Metanephros (tissue), 1 donor: ENCODE data around the gene CR1. TPM values are rescaled to one million over a fixed set of nuclear protein-coding genes. Genes with fewer than 3 reads are reported as not detected.

Source experiments
- total RNA-seq: library from RNA; depleted of rRNA; stranded (reverse); fragments of >200 nt; gene quantifications from one replicate; pipeline ENCODE4 v1.2.3, GENCODE V29; 2014

Gene CR1
- total RNA-seq, result 14.7 TPM

DNA sequence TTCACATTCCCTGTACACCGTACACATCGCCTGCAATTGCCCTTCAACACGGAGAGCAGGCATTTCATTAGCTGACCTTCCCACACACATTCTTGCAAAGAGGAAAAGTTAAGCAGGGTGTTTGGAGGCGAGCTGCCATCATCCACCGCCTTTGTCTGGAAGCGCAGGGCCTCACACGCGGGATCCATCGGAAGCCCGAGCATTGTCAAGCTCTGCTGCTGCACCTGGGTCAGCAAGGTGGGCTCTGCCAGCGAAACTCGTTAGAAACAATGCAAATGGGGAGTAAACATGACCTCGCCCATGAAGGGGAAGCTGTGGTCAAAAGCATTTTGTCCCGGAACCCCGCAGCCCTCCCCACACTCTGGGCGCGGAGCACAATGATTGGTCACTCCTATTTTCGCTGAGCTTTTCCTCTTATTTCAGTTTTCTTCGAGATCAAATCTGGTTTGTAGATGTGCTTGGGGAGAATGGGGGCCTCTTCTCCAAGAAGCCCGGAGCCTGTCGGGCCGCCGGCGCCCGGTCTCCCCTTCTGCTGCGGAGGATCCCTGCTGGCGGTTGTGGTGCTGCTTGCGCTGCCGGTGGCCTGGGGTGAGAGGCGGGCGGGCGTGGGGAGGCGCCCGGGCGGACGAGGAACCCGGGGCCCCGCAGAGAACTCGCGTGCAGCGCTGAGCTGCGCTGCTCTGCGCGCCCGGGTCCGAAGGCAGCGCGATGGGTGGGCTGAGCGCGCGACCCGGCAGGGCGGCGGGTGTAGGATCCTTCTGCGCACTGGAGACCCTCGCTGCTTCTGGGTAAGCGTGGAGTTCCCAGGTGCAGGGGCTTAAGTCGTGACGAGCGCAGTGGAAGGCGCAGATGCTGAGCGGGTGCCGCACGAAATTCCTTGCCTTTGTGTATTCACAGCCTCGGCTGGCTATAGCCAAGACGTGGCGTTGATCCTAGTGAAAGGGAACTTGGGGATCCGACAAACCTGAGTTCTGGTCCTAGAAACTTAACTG lies at the start of gene CR1:
Gene CR1, plus strand, starts transcription at position 357 of the 992 bp plus-strand sequence. Its CDS starts 111 bp downstream, at position 468.

DNA sequence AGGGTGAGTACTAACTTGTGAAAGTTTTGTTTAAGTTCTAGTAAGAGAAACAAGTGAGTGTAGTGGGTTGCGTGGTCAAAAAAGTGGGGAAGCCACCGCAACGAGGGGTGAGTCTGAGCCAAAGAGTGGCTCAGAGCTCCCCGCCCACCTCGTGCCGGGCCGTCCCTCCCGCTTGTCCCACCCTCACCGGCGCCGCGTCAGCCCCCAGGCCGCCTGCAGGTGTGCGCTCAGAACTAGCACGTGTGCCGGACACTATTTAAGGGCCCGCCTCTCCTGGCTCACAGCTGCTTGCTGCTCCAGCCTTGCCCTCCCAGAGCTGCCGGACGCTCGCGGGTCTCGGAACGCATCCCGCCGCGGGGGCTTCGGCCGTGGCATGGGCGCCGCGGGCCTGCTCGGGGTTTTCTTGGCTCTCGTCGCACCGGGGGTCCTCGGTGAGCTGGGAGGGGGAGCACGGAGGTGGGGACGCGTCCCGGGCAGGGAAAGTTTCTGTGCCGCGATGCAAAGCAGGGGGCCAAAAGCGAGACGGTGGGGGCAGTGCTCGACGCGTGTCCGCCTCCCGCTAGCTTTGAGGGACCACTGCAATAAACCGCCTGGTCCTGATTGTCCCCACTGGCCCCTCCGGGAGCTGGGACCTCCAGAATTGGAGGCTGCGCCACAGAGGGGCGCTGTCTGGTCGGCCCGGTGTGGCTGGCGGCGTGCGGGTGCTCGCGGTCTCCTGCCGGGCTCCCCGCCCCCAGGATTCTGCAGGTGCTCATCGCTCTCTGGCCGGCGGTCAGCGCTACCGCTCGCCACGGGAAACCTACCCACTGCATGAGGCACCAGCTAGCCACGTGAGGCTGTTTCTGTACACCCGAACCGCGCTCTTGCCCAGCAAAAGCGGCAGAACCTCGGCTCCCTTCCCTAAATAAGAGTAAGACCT lies 41.7 kb upstream of the CR1 start, which contains the start of gene CR2:
Gene CR2, plus strand, starts transcription at position 283 of the 919 bp plus-strand sequence. Its CDS starts 91 bp downstream, at position 374.

DNA sequence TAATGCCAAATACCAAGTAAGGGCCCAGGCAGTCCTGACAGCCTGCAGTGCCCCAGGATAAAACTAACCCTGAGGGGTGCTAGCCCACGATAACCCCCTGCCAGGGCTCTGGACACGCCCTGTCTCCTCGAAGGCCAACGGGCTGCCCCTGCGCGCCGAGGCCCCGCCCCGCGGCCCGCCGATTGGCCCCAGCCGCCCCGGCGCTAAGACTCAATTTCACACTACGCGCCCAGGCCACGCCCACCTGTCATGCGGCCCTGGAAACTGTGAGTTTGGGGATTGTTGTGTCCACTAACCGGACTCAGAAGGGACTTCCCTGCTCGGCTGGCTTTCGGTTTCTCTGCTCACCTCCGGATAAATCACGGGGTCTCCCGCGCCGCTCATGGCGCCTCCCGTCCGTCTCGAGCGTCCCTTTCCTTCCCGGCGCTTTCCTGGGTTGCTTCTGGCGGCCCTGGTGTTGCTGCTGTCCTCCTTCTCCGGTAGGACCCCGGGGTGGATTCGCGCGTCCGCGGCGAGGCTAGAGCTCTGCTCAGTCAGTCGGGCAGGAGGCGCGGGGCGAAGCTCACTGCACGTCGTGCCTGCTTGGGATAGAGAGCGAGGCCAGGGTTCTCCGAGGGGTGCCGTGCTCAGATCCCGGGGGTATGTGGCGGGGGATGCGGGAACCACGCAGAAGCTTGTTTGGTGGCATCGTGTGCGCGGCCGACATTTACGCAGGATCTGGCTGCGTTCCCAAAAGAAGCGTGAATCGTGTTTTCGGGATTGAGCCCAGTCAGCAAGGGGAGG lies 149.1 kb downstream of the CR1 start, which contains the start of gene CR1L:
Gene CR1L, plus strand, starts transcription at position 282 of the 783 bp plus-strand sequence. Its CDS starts 101 bp downstream, at position 383.

Other genes starting within 250 kb of the CR1 start
- 77.8 TPM for gene CD55, start 174.5 kb upstream of the CR1 start, total RNA-seq
- 0.64 TPM for gene CR2, start 41.8 kb upstream of the CR1 start, total RNA-seq
- gene CR1L, start 149.0 kb downstream of the CR1 start, total RNA-seq, result 2.5 TPM